Lung (tissue), 12 donors: Measurements from ENCODE around the gene TNFAIP8. TPM values are rescaled to one million over a fixed set of nuclear protein-coding genes. Genes with fewer than 3 reads are reported as not detected.

ENCODE experiments used
- ATAC-seq: fragments of 200-7000 bp; cut with Tn5 transposase; one replicate; pipeline ENCODE4 v1.9.1; 2020; ENCODE audit warnings: moderate number of reproducible peaks; ENCODE audit not compliant: insufficient read depth, low FRiP score
- DNase-seq, 3 donors: peaks; one replicate each; pipeline ENCODE4 v3.0.0-alpha.2; 2013 to 2017
- H3K27ac ChIP-seq, 2 donors: one replicate each; pipeline ENCODE4 v1.5.1; 2013; ENCODE audit warnings: mild to moderate bottlenecking in 2 of 2, moderate library complexity in 2 of 2, control low read depth in 1 of 2, inconsistent platforms in 1 of 2, low read depth in 1 of 2, low read length in 1 of 2
- H3K27me3 ChIP-seq, 3 donors: one replicate each; pipeline ENCODE4 v1.5.1; 2013; ENCODE audit warnings: low read length in 2 of 3; ENCODE audit not compliant: control insufficient read depth in 3 of 3, insufficient read depth in 3 of 3
- H3K36me3 ChIP-seq, 4 donors: one replicate each; pipeline ENCODE4 v1.5.1; 2013; ENCODE audit warnings: low read length in 4 of 4, mild to moderate bottlenecking in 1 of 4, moderate library complexity in 1 of 4; ENCODE audit not compliant: control insufficient read depth in 4 of 4, insufficient read depth in 4 of 4
- H3K4me1 ChIP-seq, 5 donors: one replicate each; pipeline ENCODE4 v1.5.1; 2013; ENCODE audit warnings: low read length in 5 of 5, mild to moderate bottlenecking in 2 of 5, moderate library complexity in 1 of 5; ENCODE audit not compliant: control insufficient read depth in 5 of 5, insufficient read depth in 5 of 5
- H3K4me3 ChIP-seq: one replicate; pipeline ENCODE4 v1.5.1; 2013; ENCODE audit warnings: mild to moderate bottlenecking, control low read depth, moderate library complexity
- H3K9ac ChIP-seq, 2 donors: one replicate each; pipeline ENCODE4 v1.5.1; 2013; ENCODE audit warnings: low read length in 2 of 2, control low read depth in 1 of 2; ENCODE audit not compliant: insufficient read depth in 1 of 2
- H3K9me3 ChIP-seq, 4 donors: one replicate each; pipeline ENCODE4 v1.5.1; 2013; ENCODE audit warnings: low read length in 3 of 4, mild to moderate bottlenecking in 1 of 4, moderate library complexity in 1 of 4; ENCODE audit not compliant: control insufficient read depth in 4 of 4, insufficient read depth in 3 of 4
- WGBS, 2 donors: extraction: QIAGEN DNeasy Blood & Tissue Kit; methylation state at CpG; one replicate each; pipeline ENCODE4 v1.1.7; 2013; 5-methylcytosine and 5-hydroxymethylcytosine counted together
- polyA plus RNA-seq, 2 donors: library from polyadenylated mRNA; stranded (reverse); fragments of 200-250 nt; gene quantifications; one replicate each; pipeline ENCODE4 v1.2.1, GENCODE V29; 2013
- total RNA-seq, 2 donors: library from RNA; depleted of rRNA in 1 of 2; stranded (reverse); fragments of >200 nt in 1 of 2; gene quantifications; one replicate each; pipeline ENCODE4 v1.2.1, GENCODE V29; 2014 to 2021
- TF ChIP-seq, protein P1 (sequence below): IDR thresholded peaks from 2 replicates; pipeline ENCODE4 v1.5.1; 2012; ENCODE audit warnings: mild to moderate bottlenecking; ENCODE audit errors: control extremely low read depth, extremely low read depth
- donor health status: control.
- donor health status: control.
- donor health status: Bipolar disorder and iron deficiency.
- donor health status: healthy.
- donor health status: DM: yes; HTN: yes; CAD: no.

The TNFAIP8 gene
- total and polyA plus RNA-seq, 4 donors, result 11.5 to 58.9 (median 35.6) TPM

DNA sequence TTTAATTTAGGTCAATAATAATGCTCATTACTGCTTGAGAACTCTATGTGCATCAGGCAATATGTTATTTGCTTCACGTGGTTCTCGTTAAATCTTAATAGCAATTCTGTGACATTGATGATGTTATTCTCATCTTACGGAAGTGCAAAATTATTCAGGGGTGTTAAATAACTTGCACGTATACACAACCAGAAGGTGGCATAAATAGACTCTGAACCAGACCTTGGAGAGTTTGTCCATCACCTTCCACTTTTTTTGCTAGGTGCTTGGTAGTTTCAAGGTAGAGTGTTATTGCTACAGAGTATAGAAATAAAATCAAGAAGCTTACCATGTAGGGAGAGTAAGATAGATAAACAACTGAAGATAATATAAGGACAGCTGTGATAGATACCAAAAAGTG lies 23.6 kb upstream of the TNFAIP8 start:
- Histone ChIP-seq H3K27me3 (no peaks in the 10 kb centered on the region), H3K4me1 (peaks cover 4 to 23% (median 10%) of the 10 kb centered on the region in 5 donors), H3K27ac (no peak overlapping the region), H3K36me3 (no peaks in the 10 kb centered on the region), H3K4me3 (no peak overlapping the region), H3K9me3 (no peaks in the 10 kb centered on the region), H3K9ac (no peak overlapping the region)
- DNase-seq (no peak), ATAC-seq (no peak)
- TF ChIP-seq, protein P1, sequence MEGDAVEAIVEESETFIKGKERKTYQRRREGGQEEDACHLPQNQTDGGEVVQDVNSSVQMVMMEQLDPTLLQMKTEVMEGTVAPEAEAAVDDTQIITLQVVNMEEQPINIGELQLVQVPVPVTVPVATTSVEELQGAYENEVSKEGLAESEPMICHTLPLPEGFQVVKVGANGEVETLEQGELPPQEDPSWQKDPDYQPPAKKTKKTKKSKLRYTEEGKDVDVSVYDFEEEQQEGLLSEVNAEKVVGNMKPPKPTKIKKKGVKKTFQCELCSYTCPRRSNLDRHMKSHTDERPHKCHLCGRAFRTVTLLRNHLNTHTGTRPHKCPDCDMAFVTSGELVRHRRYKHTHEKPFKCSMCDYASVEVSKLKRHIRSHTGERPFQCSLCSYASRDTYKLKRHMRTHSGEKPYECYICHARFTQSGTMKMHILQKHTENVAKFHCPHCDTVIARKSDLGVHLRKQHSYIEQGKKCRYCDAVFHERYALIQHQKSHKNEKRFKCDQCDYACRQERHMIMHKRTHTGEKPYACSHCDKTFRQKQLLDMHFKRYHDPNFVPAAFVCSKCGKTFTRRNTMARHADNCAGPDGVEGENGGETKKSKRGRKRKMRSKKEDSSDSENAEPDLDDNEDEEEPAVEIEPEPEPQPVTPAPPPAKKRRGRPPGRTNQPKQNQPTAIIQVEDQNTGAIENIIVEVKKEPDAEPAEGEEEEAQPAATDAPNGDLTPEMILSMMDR, result no peak
- WGBS, 2 donors, result 88 to 90% methylated on average over 4 of the region's 4 CpGs

DNA sequence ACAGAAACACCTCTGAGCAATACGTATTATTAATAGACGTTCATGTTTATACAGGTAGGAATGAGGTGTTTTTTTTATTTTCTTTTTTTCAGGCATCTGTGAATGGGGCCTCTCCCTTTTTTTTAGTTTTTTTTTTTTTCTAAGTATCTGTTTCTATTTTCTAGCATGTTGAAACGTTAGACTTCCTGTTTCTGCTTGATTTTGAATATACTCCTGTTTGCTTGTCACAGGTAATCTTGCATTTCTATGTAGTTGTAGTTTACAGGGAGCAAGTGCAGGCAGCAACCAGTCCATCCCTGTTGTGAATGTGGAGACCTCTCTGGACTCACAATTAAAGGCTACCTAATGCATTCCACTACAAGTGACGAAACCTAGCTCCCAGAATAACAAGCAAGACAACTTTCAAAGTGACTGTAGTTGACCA lies 22.8 kb upstream of the TNFAIP8 start:
- Histone ChIP-seq H3K9ac (no peak overlapping the region), H3K4me3 (no peak overlapping the region), H3K27ac (no peak overlapping the region), H3K9me3 (no peaks in the 10 kb centered on the region), H3K27me3 (no peaks in the 10 kb centered on the region), H3K4me1 (peaks cover 4 to 23% (median 11%) of the 10 kb centered on the region in 5 donors), H3K36me3 (no peaks in the 10 kb centered on the region)
- DNase-seq (no peak), ATAC-seq (no peak)
- TF ChIP-seq, protein P1, result no peak
- WGBS, 2 donors, result 45 to 57% methylated on average over 4 of the region's 4 CpGs

- TF ChIP-seq, protein P1, result no peak
- 59 to 68% methylated on average over 5 of the region's 5 CpGs for WGBS, 2 donors
These were observed 22.4 kb upstream of the TNFAIP8 start for GRCh38 chr5:119333421-119333851.

DNA sequence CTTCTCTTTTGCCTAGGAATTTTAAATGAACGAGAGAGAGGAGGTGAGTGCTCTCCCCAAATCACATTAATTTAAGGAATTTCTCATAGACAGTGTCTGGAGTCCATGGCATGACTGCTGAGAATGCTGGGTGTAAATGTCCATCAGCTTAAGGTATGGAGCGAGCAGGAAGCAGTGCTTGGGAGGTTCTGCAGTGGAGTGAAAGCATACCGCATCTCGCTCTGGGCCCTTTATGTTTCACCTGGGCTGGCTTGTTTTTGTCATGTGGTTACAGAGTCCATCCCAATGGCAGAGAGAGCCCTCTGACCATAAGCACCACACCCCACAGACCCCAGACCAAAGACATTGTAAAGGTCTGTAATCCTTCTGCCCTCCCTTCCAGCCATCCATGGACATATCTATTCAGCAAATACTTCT lies 20.6 kb upstream of the TNFAIP8 start:
- H3K9me3 ChIP-seq, result no peaks in the 10 kb centered on the region
- peak overlapping the region in 1 of 2 donors; percentile 40 for H3K27ac ChIP-seq
- peaks cover 3 to 11% (median 8%) of the 10 kb centered on the region in 5 donors for H3K4me1 ChIP-seq
- WGBS, 2 donors, result 72 to 85% methylated on average over 4 of the region's 4 CpGs
- TF ChIP-seq, protein P1, result no peak
- H3K27me3 ChIP-seq, result no peaks in the 10 kb centered on the region
- DNase-seq (no peak), ATAC-seq (no peak)
- no peak overlapping the region for H3K4me3 ChIP-seq
- H3K9ac ChIP-seq, result no peak overlapping the region
- H3K36me3 ChIP-seq, result no peaks in the 10 kb centered on the region

More at GRCh38 chr5:119333421-119333851, 22.4 kb upstream of the TNFAIP8 start:
- Histone ChIP-seq H3K27me3 (no peaks in the 10 kb centered on the region), H3K27ac (no peak overlapping the region), H3K36me3 (no peaks in the 10 kb centered on the region), H3K9ac (no peak overlapping the region), H3K4me3 (no peak overlapping the region), H3K4me1 (peaks cover 4 to 22% (median 11%) of the 10 kb centered on the region in 5 donors), H3K9me3 (no peaks in the 10 kb centered on the region)
- DNase-seq (no peak), ATAC-seq (no peak)
